Stimulated activated naive B cell treated with anti-CD40 and anti-IgM and Interleukin-4, amounts not matched to agents 10 μg/mL and 1 μg/mL and 100 μg/mL, for 72 hours (primary cell): Measurements from ENCODE around the gene NCMAP.
"Not testable (repeated sequence)": the region's sequence is repeated elsewhere in the genome, so short reads cannot be mapped to it uniquely, and the experiment has no call there.

Experiments
- ATAC-seq, 2 donors: fragments of 150-1000 bp; cut with Tn5 transposase; replicated peaks; 2 replicates each; pipeline ENCODE4 v1.10.0; 2021; ENCODE audit warnings: moderate library complexity in 1 of 2
- DNase-seq: peaks from one replicate; pipeline ENCODE4 v3.0.0; 2021
- H3K27ac Mint-ChIP-seq: one replicate; pipeline ENCODE4 v1.8.0; 2022; ENCODE audit warnings: mild to moderate bottlenecking, mixed read lengths
- H3K27me3 Mint-ChIP-seq, 2 donors: one replicate each; pipeline ENCODE4 v1.8.0; 2022; ENCODE audit warnings: mixed read lengths in 2 of 2
- H3K36me3 Mint-ChIP-seq, 2 donors: one replicate each; pipeline ENCODE4 v1.8.0; 2022; ENCODE audit warnings: mixed read lengths in 2 of 2, mild to moderate bottlenecking in 1 of 2
- H3K4me1 Mint-ChIP-seq, 2 donors: one replicate each; pipeline ENCODE4 v1.8.0; 2022; ENCODE audit warnings: mixed read lengths in 2 of 2, mild to moderate bottlenecking in 1 of 2
- H3K4me3 Mint-ChIP-seq, 2 donors: one replicate each; pipeline ENCODE4 v1.8.0; 2022; ENCODE audit warnings: mild to moderate bottlenecking in 2 of 2, mixed read lengths in 2 of 2, moderate library complexity in 1 of 2
- H3K9me3 Mint-ChIP-seq, 2 donors: one replicate each; pipeline ENCODE4 v1.8.0; 2022; ENCODE audit warnings: mixed read lengths in 2 of 2, mild to moderate bottlenecking in 1 of 2

NCMAP gene

GRCh38 chr1:24529292-24529691, 26.6 kb upstream of the NCMAP start:
- not testable (repeated sequence) for ATAC-seq, H3K27ac Mint-ChIP-seq, H3K27me3 Mint-ChIP-seq, H3K4me3 Mint-ChIP-seq, DNase-seq, H3K9me3 Mint-ChIP-seq
- H3K4me1 Mint-ChIP-seq, result peaks cover 11 to 24% of the 10 kb centered on the region in 2 donors
- peaks cover 17 to 18% of the 10 kb centered on the region in 2 donors for H3K36me3 Mint-ChIP-seq

GRCh38 chr1:24535021-24535424, 20.9 kb upstream of the NCMAP start:
- ATAC-seq (peak; percentile 76 to 80), DNase-seq (peak; percentile 47)
- peak overlapping the region; percentile 80 to 88 for H3K4me3 Mint-ChIP-seq
- H3K27ac Mint-ChIP-seq, result peak overlapping the region; percentile 95
- H3K36me3 Mint-ChIP-seq, result peaks cover 9 to 19% of the 10 kb centered on the region in 2 donors
- H3K9me3 Mint-ChIP-seq, result peaks cover 0 to 1% of the 10 kb centered on the region in 2 donors
- H3K27me3 Mint-ChIP-seq, result no peaks in the 10 kb centered on the region
- H3K4me1 Mint-ChIP-seq, result peaks cover 19 to 59% of the 10 kb centered on the region in 2 donors

- ATAC-seq (no peak), DNase-seq (no peak)
- Mint-ChIP-seq H3K36me3 (peaks cover 9 to 17% of the 10 kb centered on the region in 2 donors), H3K27ac (peak overlapping the region; percentile 95), H3K4me1 (peaks cover 24 to 66% of the 10 kb centered on the region in 2 donors), H3K27me3 (no peaks in the 10 kb centered on the region), H3K4me3 (peak overlapping the region; percentile 68 to 82), H3K9me3 (peaks cover 0 to 1% of the 10 kb centered on the region in 2 donors)
Measured at GRCh38 chr1:24535778-24536177, 20.1 kb upstream of the NCMAP start.

- peaks cover 29 to 73% of the 10 kb centered on the region in 2 donors for H3K4me1 Mint-ChIP-seq
- peaks cover 0 to 1% of the 10 kb centered on the region in 2 donors for H3K9me3 Mint-ChIP-seq
- H3K36me3 Mint-ChIP-seq, result peaks cover 9 to 17% of the 10 kb centered on the region in 2 donors
- H3K4me3 Mint-ChIP-seq, result peak overlapping the region; percentile 68 to 82
- no peaks in the 10 kb centered on the region for H3K27me3 Mint-ChIP-seq
- peak overlapping the region; percentile 95 for H3K27ac Mint-ChIP-seq
- peak; percentile 76 to 78 for ATAC-seq
- peak; percentile 58 for DNase-seq
Measured at GRCh38 chr1:24536391-24536840, 19.5 kb upstream of the NCMAP start.

GRCh38 chr1:24540051-24540905, 15.6 kb upstream of the NCMAP start:
- Mint-ChIP-seq H3K9me3 (no peaks in the 10 kb centered on the region), H3K4me1 (peaks cover 21 to 61% of the 10 kb centered on the region in 2 donors), H3K36me3 (no peaks in the 10 kb centered on the region), H3K27me3 (no peaks in the 10 kb centered on the region), H3K4me3 (peak overlapping the region in 1 of 2 donors; percentile 61), H3K27ac (peak overlapping the region; percentile 59)
- ATAC-seq, result no peak
- no peak for DNase-seq

- Mint-ChIP-seq H3K4me3 (peak overlapping the region; percentile 36 to 61), H3K27ac (no peak overlapping the region), H3K4me1 (peaks cover 19 to 54% of the 10 kb centered on the region in 2 donors), H3K27me3 (no peaks in the 10 kb centered on the region), H3K9me3 (no peaks in the 10 kb centered on the region), H3K36me3 (no peaks in the 10 kb centered on the region)
- peak; percentile 76 to 86 for ATAC-seq
- no peak for DNase-seq
Measured at GRCh38 chr1:24540906-24541710, 14.8 kb upstream of the NCMAP start.

- Mint-ChIP-seq H3K27me3 (no peaks in the 10 kb centered on the region), H3K27ac (no peak overlapping the region), H3K9me3 (no peaks in the 10 kb centered on the region), H3K4me1 (peaks cover 13 to 47% of the 10 kb centered on the region in 2 donors), H3K36me3 (no peaks in the 10 kb centered on the region), H3K4me3 (peak overlapping the region; percentile 36 to 61)
- ATAC-seq (peak in 1 of 2 donors; percentile 6), DNase-seq (no peak)
Measured at GRCh38 chr1:24541711-24542346, 14.1 kb upstream of the NCMAP start.

- Mint-ChIP-seq H3K27ac (no peak overlapping the region), H3K27me3 (no peaks in the 10 kb centered on the region), H3K4me1 (peaks cover 25 to 51% of the 10 kb centered on the region in 2 donors), H3K36me3 (no peaks in the 10 kb centered on the region), H3K9me3 (no peaks in the 10 kb centered on the region), H3K4me3 (no peak overlapping the region)
- ATAC-seq (no peak), DNase-seq (no peak)
Measured at GRCh38 chr1:24544239-24544638, 11.6 kb upstream of the NCMAP start.

- H3K27me3 Mint-ChIP-seq, result no peaks in the 10 kb centered on the region
- ATAC-seq (no peak), DNase-seq (no peak)
- no peak overlapping the region for H3K4me3 Mint-ChIP-seq
- H3K9me3 Mint-ChIP-seq, result no peaks in the 10 kb centered on the region
- peak overlapping the region; percentile 68 for H3K27ac Mint-ChIP-seq
- peaks cover 21 to 45% of the 10 kb centered on the region in 2 donors for H3K4me1 Mint-ChIP-seq
- H3K36me3 Mint-ChIP-seq, result no peaks in the 10 kb centered on the region
Measured at GRCh38 chr1:24545662-24546061, 10.2 kb upstream of the NCMAP start.

GRCh38 chr1:24547195-24547594, 8.7 kb upstream of the NCMAP start:
- Mint-ChIP-seq H3K4me3 (no peak overlapping the region), H3K36me3 (no peaks in the 10 kb centered on the region), H3K4me1 (peaks cover 18 to 40% of the 10 kb centered on the region in 2 donors), H3K27me3 (no peaks in the 10 kb centered on the region), H3K27ac (no peak overlapping the region), H3K9me3 (no peaks in the 10 kb centered on the region)
- ATAC-seq (no peak), DNase-seq (no peak)

GRCh38 chr1:24548070-24548469, 7.8 kb upstream of the NCMAP start:
- ATAC-seq, result no peak
- Mint-ChIP-seq H3K27me3 (no peaks in the 10 kb centered on the region), H3K27ac (no peak overlapping the region)

GRCh38 chr1:24549210-24549609, 6.7 kb upstream of the NCMAP start:
- H3K9me3 Mint-ChIP-seq, DNase-seq: not testable (repeated sequence)

More at GRCh38 chr1:24548070-24548469, 7.8 kb upstream of the NCMAP start:
- no peaks in the 10 kb centered on the region for H3K36me3 Mint-ChIP-seq
- H3K9me3 Mint-ChIP-seq, result no peaks in the 10 kb centered on the region
- no peak for DNase-seq
- peaks cover 19 to 41% of the 10 kb centered on the region in 2 donors for H3K4me1 Mint-ChIP-seq
- no peak overlapping the region for H3K4me3 Mint-ChIP-seq

GRCh38 chr1:24551290-24551959, 4.5 kb upstream of the NCMAP start:
- H3K36me3 Mint-ChIP-seq, result no peaks in the 10 kb centered on the region
- no peak for ATAC-seq
- H3K27ac Mint-ChIP-seq, result no peak overlapping the region
- peaks cover 5 to 16% of the 10 kb centered on the region in 2 donors for H3K27me3 Mint-ChIP-seq
- H3K4me1 Mint-ChIP-seq, result peaks cover 22 to 48% of the 10 kb centered on the region in 2 donors
- no peak for DNase-seq
- H3K4me3 Mint-ChIP-seq, result no peak overlapping the region
- H3K9me3 Mint-ChIP-seq, result no peaks in the 10 kb centered on the region

More at GRCh38 chr1:24549210-24549609, 6.7 kb upstream of the NCMAP start:
- not testable (repeated sequence) for H3K27me3 Mint-ChIP-seq, H3K36me3 Mint-ChIP-seq, ATAC-seq, H3K4me3 Mint-ChIP-seq, H3K27ac Mint-ChIP-seq
- H3K4me1 Mint-ChIP-seq, result peaks cover 19 to 41% of the 10 kb centered on the region in 2 donors
